IMR-90 (cell line): ENCODE data around the gene CNTN4.

Experiments
- CTCF ChIP-seq: conservative IDR thresholded peaks from 2 replicates; pipeline ENCODE4 v1.5.1; 2012; ENCODE audit warnings: mild to moderate bottlenecking, low read depth, low read length, improper control_type of control experiment
- MAFK ChIP-seq: IDR thresholded peaks from 2 replicates; pipeline ENCODE4 v1.6.1; 2012; ENCODE audit warnings: low read depth, low read length, improper control_type of control experiment

- TF ChIP-seq CTCF: no peak
- TF ChIP-seq MAFK: no peak
These were observed 987.6 kb downstream of the CNTN4 start for GRCh38 chr3:3086239-3086638.
